GM12872 (cell line): ENCODE measurements around the gene TFF2.

ENCODE experiments used
- CTCF ChIP-seq: IDR thresholded peaks from 3 replicates; pipeline ENCODE4 v1.5.1; 2011; ENCODE audit warnings: low read depth, mild to moderate bottlenecking, low read length, moderate library complexity; ENCODE audit not compliant: insufficient read depth

TFF2 gene

GRCh38 chr21:42297377-42297776 lies 53.4 kb downstream of the TFF2 start:
- TF ChIP-seq CTCF: no peak

- TF ChIP-seq CTCF: no peak
Observed at GRCh38 chr21:42296501-42296900, 54.3 kb downstream of the TFF2 start.
